ENCODE data around the gene RALGDS.
"Not testable (repeated sequence)": the region's sequence is repeated elsewhere in the genome, so short reads cannot be mapped to it uniquely, and the experiment has no call there.

Gene RALGDS

DNA sequence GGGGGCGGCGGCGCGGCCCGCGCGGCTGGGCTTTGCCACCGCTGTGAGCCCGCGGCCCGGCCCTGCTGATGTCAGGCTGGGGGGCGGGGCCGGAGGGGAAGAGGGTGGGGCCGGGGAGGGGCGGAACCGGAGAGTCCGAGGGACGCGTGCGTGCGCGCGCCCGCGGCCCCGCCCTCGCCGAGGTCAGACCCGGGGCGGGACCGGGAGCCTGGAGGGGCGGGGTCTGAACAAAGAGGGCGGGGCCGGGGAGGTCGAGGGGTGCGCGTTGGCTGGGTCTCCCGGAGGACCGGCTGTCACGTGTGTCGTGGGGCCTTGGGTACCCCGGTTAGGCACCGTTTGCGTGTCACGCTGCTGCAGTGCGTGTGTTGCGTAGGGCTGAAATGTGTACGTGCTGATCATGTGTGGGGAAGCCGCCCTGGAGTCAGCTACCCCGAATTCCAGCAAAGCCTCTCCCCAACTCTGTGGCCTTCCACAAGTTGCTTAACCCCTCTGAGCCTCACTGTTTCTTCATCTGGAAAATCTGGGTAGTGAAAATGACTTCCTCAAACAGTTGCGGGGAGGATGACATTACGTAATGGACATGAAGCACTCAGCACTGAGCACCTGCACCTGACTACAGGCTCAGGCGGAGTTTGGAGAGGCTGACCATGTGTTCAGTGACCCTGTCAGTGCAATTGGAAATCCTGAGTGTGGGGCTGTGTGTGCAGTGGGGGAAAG, at the start of gene RALGDS:
TSS of gene RALGDS (minus strand) at position 43 of the 717 bp plus-strand sequence. CDS start 86 bp downstream, outside the sequence.
- Histone ChIP-seq H3K4me3 (ENCODE audit: low read depth in 1 of 2, low read length in 2 of 2) (peak within 1 kb of the TSS; percentile 60 to 74), H3K27ac (ENCODE audit: low read depth, low read length) (peak within 1 kb of the TSS; percentile 81), H3K36me3 (ENCODE audit: insufficient read depth, low read length) (no peaks in the 10 kb centered on the region), H3K4me1 (ENCODE audit: insufficient read depth, low read length) (peaks cover 48% of the 10 kb centered on the region), H3K9ac (ENCODE audit: low read length) (peak within 1 kb of the TSS; percentile 44), H3K27me3 (ENCODE audit: control insufficient read depth in 1 of 2, insufficient read depth in 2 of 2, low read length in 2 of 2) (no peaks in the 10 kb centered on the region), H3K9me3 (ENCODE audit: low read length) (no peaks in the 10 kb centered on the region)

DNA sequence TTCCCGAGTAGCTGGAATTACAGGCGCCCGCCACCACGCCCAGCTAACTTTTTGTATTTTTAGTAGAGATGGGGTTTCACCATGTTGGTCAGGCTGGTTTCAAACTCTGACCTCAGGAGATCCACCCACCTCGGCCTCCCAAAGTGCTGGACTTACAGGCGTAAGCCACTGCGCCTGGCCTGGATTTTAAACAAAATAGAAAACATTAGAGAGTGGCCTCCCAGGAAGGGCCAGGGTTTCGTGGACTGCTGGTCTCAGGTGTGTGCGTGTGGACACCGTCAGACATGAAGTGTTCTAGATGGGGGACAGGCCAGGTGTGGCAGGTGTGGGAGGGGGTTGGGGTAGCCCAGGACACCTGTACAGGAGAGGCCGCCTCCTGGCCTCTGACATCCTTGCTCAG, 49.7 kb upstream of the RALGDS start:
- no peak overlapping the region for H3K27ac ChIP-seq (ENCODE audit: low read depth, low read length)
- no peaks in the 10 kb centered on the region for H3K36me3 ChIP-seq (ENCODE audit: insufficient read depth, low read length)
- peaks cover 0 to 11% of the 10 kb centered on the region in 2 donors for H3K27me3 ChIP-seq (ENCODE audit: control insufficient read depth in 1 of 2, insufficient read depth in 2 of 2, low read length in 2 of 2)
- H3K4me3 ChIP-seq (ENCODE audit: low read depth in 1 of 2, low read length in 2 of 2) = no peak overlapping the region
- H3K9me3 ChIP-seq (ENCODE audit: low read length) = no peaks in the 10 kb centered on the region
- H3K4me1 ChIP-seq (ENCODE audit: insufficient read depth, low read length) = no peaks in the 10 kb centered on the region
- H3K9ac ChIP-seq (ENCODE audit: low read length) = no peak overlapping the region

GRCh38 chr9:133169687-133170086, 48.6 kb upstream of the RALGDS start:
- not testable (repeated sequence) for H3K4me1 ChIP-seq (ENCODE audit: insufficient read depth, low read length); H3K36me3 ChIP-seq (ENCODE audit: insufficient read depth, low read length); H3K9me3 ChIP-seq (ENCODE audit: low read length); H3K9ac ChIP-seq (ENCODE audit: low read length); H3K27ac ChIP-seq (ENCODE audit: low read depth, low read length); H3K4me3 ChIP-seq (ENCODE audit: low read depth in 1 of 2, low read length in 2 of 2)
- H3K27me3 ChIP-seq (ENCODE audit: control insufficient read depth in 1 of 2, insufficient read depth in 2 of 2, low read length in 2 of 2) = peaks cover 0 to 11% of the 10 kb centered on the region in 2 donors

- Histone ChIP-seq H3K4me3 (ENCODE audit: low read depth in 1 of 2, low read length in 2 of 2) (no peak overlapping the region), H3K9ac (ENCODE audit: low read length) (no peak overlapping the region), H3K4me1 (ENCODE audit: insufficient read depth, low read length) (peaks cover 4% of the 10 kb centered on the region), H3K9me3 (ENCODE audit: low read length) (no peaks in the 10 kb centered on the region), H3K27me3 (ENCODE audit: control insufficient read depth in 1 of 2, insufficient read depth in 2 of 2, low read length in 2 of 2) (peaks cover 0 to 11% of the 10 kb centered on the region in 2 donors), H3K27ac (ENCODE audit: low read depth, low read length) (no peak overlapping the region), H3K36me3 (ENCODE audit: insufficient read depth, low read length) (no peaks in the 10 kb centered on the region)
Measured at GRCh38 chr9:133169102-133169501, 48.1 kb upstream of the RALGDS start.

DNA sequence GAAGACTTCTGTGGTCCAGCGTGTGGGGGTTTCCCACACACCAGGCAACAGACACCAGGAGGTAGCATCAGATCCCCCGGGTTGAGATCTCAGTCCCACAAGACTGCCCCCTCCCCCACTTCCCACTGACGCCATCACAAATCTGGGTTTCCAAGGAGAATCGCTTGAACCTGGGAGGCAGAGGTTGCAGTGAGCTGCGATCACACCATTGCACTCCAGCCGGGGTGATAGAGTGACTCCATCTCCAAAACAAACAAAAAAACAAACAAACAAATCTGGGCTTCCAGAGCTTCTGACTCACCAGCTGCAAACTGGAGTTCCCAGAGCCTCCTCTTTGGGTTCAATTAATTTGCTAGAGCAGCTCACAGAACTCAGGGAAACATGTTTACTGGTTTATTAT, 47.4 kb upstream of the RALGDS start:
- H3K4me3 ChIP-seq (ENCODE audit: low read depth in 1 of 2, low read length in 2 of 2) = no peak overlapping the region
- H3K4me1 ChIP-seq (ENCODE audit: insufficient read depth, low read length) = peaks cover 5% of the 10 kb centered on the region
- no peak overlapping the region for H3K27ac ChIP-seq (ENCODE audit: low read depth, low read length)
- no peaks in the 10 kb centered on the region for H3K9me3 ChIP-seq (ENCODE audit: low read length)
- no peak overlapping the region for H3K9ac ChIP-seq (ENCODE audit: low read length)
- H3K36me3 ChIP-seq (ENCODE audit: insufficient read depth, low read length) = no peaks in the 10 kb centered on the region
- H3K27me3 ChIP-seq (ENCODE audit: control insufficient read depth in 1 of 2, insufficient read depth in 2 of 2, low read length in 2 of 2) = peaks cover 0 to 16% of the 10 kb centered on the region in 2 donors

- Histone ChIP-seq H3K4me1 (ENCODE audit: insufficient read depth, low read length) (peaks cover 5% of the 10 kb centered on the region), H3K9me3 (ENCODE audit: low read length) (no peaks in the 10 kb centered on the region), H3K27me3 (ENCODE audit: control insufficient read depth in 1 of 2, insufficient read depth in 2 of 2, low read length in 2 of 2) (peaks cover 0 to 18% of the 10 kb centered on the region in 2 donors), H3K36me3 (ENCODE audit: insufficient read depth, low read length) (no peaks in the 10 kb centered on the region), H3K9ac (ENCODE audit: low read length) (no peak overlapping the region), H3K27ac (ENCODE audit: low read depth, low read length) (no peak overlapping the region), H3K4me3 (ENCODE audit: low read depth in 1 of 2, low read length in 2 of 2) (no peak overlapping the region)
Measured at GRCh38 chr9:133167769-133168168, 46.7 kb upstream of the RALGDS start.

GRCh38 chr9:133167096-133167730, 46.2 kb upstream of the RALGDS start:
- H3K36me3 ChIP-seq (ENCODE audit: insufficient read depth, low read length) = no peaks in the 10 kb centered on the region
- H3K27ac ChIP-seq (ENCODE audit: low read depth, low read length) = no peak overlapping the region
- no peaks in the 10 kb centered on the region for H3K9me3 ChIP-seq (ENCODE audit: low read length)
- no peak overlapping the region for H3K9ac ChIP-seq (ENCODE audit: low read length)
- peaks cover 5% of the 10 kb centered on the region for H3K4me1 ChIP-seq (ENCODE audit: insufficient read depth, low read length)
- H3K4me3 ChIP-seq (ENCODE audit: low read depth in 1 of 2, low read length in 2 of 2) = no peak overlapping the region
- peaks cover 0 to 18% of the 10 kb centered on the region in 2 donors for H3K27me3 ChIP-seq (ENCODE audit: control insufficient read depth in 1 of 2, insufficient read depth in 2 of 2, low read length in 2 of 2)

DNA sequence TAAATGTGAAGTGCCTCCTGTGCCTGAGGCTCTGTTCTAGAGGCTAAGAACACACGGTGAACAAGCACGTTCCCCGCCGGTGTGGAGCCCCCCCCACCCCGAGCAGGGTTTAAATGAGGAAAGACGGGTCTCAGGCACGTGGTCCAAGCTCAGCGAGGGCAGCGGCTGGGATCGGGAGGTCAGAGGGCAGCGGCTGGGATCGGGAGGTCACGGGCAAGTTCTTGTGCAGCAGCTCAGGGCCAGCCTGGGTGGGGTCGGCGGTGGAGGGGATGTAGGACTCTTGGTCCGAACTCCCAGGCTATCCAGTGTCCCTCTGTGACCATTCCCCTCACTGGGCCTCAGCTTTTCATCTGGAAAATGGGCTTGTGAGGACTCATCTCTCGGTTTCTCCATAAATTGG, 45.4 kb upstream of the RALGDS start:
- H3K27ac ChIP-seq (ENCODE audit: low read depth, low read length) = no peak overlapping the region
- H3K4me1 ChIP-seq (ENCODE audit: insufficient read depth, low read length) = peaks cover 5% of the 10 kb centered on the region
- peaks cover 0 to 14% of the 10 kb centered on the region in 2 donors for H3K27me3 ChIP-seq (ENCODE audit: control insufficient read depth in 1 of 2, insufficient read depth in 2 of 2, low read length in 2 of 2)
- no peak overlapping the region for H3K9ac ChIP-seq (ENCODE audit: low read length)
- H3K9me3 ChIP-seq (ENCODE audit: low read length) = no peaks in the 10 kb centered on the region
- H3K36me3 ChIP-seq (ENCODE audit: insufficient read depth, low read length) = no peaks in the 10 kb centered on the region
- no peak overlapping the region for H3K4me3 ChIP-seq (ENCODE audit: low read depth in 1 of 2, low read length in 2 of 2)

DNA sequence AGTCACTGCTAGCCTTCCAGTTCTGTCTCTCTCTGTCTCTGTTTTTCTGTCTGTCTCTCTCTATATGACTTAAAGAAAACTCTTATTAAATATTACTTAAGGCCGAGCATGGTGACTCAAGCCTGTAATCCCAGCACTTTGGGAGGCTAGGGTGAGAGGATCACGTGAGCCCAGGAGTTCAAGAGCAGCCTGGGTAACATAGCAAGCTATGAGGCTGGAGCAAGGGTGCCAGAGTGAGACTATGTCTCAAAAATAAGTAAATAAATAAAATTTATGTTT, 44.4 kb upstream of the RALGDS start:
- no peak overlapping the region for H3K9ac ChIP-seq (ENCODE audit: low read length)
- no peak overlapping the region for H3K4me3 ChIP-seq (ENCODE audit: low read depth in 1 of 2, low read length in 2 of 2)
- no peak overlapping the region for H3K27ac ChIP-seq (ENCODE audit: low read depth, low read length)
- H3K4me1 ChIP-seq (ENCODE audit: insufficient read depth, low read length) = peaks cover 5% of the 10 kb centered on the region
- no peaks in the 10 kb centered on the region for H3K36me3 ChIP-seq (ENCODE audit: insufficient read depth, low read length)
- H3K9me3 ChIP-seq (ENCODE audit: low read length) = no peaks in the 10 kb centered on the region
- peaks cover 0 to 10% of the 10 kb centered on the region in 2 donors for H3K27me3 ChIP-seq (ENCODE audit: control insufficient read depth in 1 of 2, insufficient read depth in 2 of 2, low read length in 2 of 2)

DNA sequence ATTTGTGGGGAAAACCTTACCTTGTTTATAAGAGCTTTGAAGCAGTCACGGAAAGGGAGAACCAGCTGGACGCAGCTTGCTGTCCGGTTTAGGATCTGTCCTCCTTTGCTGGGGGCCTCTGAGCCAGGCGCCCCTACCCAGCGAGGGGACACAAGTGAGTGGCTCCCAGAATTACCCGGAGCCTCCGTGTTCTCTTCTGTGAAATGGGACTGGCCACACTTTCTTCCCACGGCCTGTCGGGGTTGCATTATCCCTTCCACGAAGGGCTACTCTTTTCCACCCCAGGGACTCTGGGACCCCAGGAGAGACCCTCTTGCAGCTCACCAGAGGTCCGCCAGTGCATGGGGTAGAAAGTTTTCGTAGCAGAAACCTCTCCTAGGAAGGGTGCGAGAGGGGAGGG, 43.2 kb upstream of the RALGDS start:
- H3K36me3 ChIP-seq (ENCODE audit: insufficient read depth, low read length) = no peaks in the 10 kb centered on the region
- peak overlapping the region; percentile 66 to 77 for H3K4me3 ChIP-seq (ENCODE audit: low read depth in 1 of 2, low read length in 2 of 2)
- H3K9me3 ChIP-seq (ENCODE audit: low read length) = no peaks in the 10 kb centered on the region
- peaks cover 0 to 10% of the 10 kb centered on the region in 2 donors for H3K27me3 ChIP-seq (ENCODE audit: control insufficient read depth in 1 of 2, insufficient read depth in 2 of 2, low read length in 2 of 2)
- peaks cover 5% of the 10 kb centered on the region for H3K4me1 ChIP-seq (ENCODE audit: insufficient read depth, low read length)
- no peak overlapping the region for H3K9ac ChIP-seq (ENCODE audit: low read length)
- H3K27ac ChIP-seq (ENCODE audit: low read depth, low read length) = peak overlapping the region; percentile 61

DNA sequence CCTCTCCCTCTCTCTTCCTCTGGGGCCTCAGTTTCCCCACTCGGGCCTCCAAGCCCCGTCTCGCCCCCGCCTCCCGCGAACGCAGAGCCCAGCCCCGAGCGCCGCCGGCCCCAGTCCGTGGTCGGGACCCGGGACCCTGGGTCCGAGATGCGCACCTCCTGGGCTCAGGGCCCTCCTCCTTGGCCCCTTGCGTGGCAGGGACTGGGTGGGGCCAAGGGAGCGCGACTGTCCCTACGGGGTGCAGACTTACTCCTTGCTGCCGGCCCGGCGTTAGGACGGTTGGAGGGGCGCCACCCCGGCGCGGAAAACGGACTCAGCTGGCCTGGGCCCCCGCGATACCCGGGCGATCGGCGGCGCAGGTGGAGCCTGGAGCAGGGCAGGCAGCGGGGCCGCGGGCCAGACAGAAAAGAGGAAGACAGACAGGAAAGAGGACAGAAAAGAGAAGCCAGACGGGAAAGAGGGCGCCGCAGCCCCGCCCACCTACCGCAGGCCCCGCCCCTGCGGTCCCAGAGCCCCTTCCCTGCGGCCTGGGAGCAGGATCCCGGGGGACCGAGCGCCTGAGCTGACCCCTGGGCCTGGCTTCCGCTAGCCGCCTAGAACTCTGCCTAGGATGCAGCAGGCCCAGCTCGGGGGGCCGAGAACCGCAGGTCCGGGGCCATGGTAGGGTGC, 42.6 kb upstream of the RALGDS start, which contains the start of gene GBGT1:
TSS of gene GBGT1 (minus strand) at position 411 of the 669 bp plus-strand sequence. CDS start 1,502 bp downstream, outside the sequence.
- Histone ChIP-seq H3K36me3 (ENCODE audit: insufficient read depth, low read length) (no peaks in the 10 kb centered on the region), H3K27me3 (ENCODE audit: control insufficient read depth in 1 of 2, insufficient read depth in 2 of 2, low read length in 2 of 2) (peaks cover 0 to 10% of the 10 kb centered on the region in 2 donors), H3K27ac (ENCODE audit: low read depth, low read length) (peak within 1 kb of the TSS; percentile 61), H3K4me1 (ENCODE audit: insufficient read depth, low read length) (peaks cover 5% of the 10 kb centered on the region), H3K4me3 (ENCODE audit: low read depth in 1 of 2, low read length in 2 of 2) (peak within 1 kb of the TSS; percentile 66 to 77), H3K9me3 (ENCODE audit: low read length) (no peaks in the 10 kb centered on the region), H3K9ac (ENCODE audit: low read length) (no peak within 1 kb of the TSS)

All from muscle layer of colon (tissue), 2 donors.